ENCODE results near the gene NEK6.

DNA sequence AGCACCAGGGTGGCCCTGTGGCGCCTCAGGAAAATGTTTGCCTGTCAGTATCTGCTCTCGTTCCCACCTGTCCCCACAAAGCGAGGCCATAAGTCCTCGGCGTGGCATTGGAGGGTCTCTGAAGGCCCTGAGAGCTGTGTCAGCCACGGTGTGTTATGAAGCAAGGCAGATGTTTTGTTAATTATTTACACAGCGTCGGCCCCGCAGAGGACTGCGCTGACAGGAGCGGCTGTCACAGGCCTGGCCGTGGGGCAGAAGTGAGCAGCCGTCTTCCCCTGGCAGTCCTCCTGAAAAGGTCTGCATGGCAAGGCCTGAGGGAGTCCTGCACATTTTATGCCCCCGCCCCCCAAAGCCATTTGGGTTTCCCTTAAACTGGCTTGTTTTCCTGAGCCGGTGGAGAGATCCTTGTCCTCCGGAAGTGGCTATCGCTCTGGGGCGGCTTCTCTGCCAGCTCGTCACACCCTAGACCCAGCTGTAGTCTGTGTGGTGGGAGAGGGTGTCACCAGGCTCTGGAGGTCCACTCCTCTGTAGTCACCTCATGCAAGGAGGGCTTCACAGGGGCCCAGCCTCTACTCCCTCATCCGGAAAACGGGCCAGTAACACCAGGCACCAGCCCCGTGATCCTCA, 6.2 kb downstream of the NEK6 start:
- TF ChIP-seq, protein P1, sequence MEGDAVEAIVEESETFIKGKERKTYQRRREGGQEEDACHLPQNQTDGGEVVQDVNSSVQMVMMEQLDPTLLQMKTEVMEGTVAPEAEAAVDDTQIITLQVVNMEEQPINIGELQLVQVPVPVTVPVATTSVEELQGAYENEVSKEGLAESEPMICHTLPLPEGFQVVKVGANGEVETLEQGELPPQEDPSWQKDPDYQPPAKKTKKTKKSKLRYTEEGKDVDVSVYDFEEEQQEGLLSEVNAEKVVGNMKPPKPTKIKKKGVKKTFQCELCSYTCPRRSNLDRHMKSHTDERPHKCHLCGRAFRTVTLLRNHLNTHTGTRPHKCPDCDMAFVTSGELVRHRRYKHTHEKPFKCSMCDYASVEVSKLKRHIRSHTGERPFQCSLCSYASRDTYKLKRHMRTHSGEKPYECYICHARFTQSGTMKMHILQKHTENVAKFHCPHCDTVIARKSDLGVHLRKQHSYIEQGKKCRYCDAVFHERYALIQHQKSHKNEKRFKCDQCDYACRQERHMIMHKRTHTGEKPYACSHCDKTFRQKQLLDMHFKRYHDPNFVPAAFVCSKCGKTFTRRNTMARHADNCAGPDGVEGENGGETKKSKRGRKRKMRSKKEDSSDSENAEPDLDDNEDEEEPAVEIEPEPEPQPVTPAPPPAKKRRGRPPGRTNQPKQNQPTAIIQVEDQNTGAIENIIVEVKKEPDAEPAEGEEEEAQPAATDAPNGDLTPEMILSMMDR (IDR thresholded peaks at IDR 0.05): no peak
- no peak for TF ChIP-seq POLR2A (IDR thresholded peaks at IDR 0.05)

All from adrenal gland (tissue), 5 donors.